Forelimb muscle (tissue), 1 donor: Measurements from ENCODE around the gene TMEM181. TPM values are rescaled to one million over a fixed set of nuclear protein-coding genes. Genes with fewer than 3 reads are reported as not detected.
A peak's percentile ranks its signal among the peaks of the same experiment; 100 is the strongest.
"Not testable (repeated sequence)": the region's sequence is repeated elsewhere in the genome, so short reads cannot be mapped to it uniquely, and the experiment has no call there.

Source experiments
- DNase-seq: peaks from one replicate; pipeline ENCODE4 v3.0.0-alpha.2; 2013; ENCODE audit warnings: low read depth
- polyA plus RNA-seq: library from polyadenylated mRNA; unstranded; fragments of 120-200 nt; gene quantifications from one replicate; pipeline ENCODE4 v1.2.1, GENCODE V29; 2013; ENCODE audit not compliant: insufficient read length

Gene TMEM181
- polyA plus RNA-seq, 1 donor, result 16.1 TPM

GRCh38 chr6:158638324-158638854, 78.5 kb downstream of the TMEM181 start:
- DNase-seq, result no peak

GRCh38 chr6:158639056-158639455, 79.2 kb downstream of the TMEM181 start:
- no peak for DNase-seq

- no peak for DNase-seq
Measured at GRCh38 chr6:158640519-158640918, 80.6 kb downstream of the TMEM181 start.

- DNase-seq, result no peak
Measured at GRCh38 chr6:158642097-158642601, 82.3 kb downstream of the TMEM181 start.

GRCh38 chr6:158643836-158644230, 83.9 kb downstream of the TMEM181 start:
- DNase-seq, result no peak

GRCh38 chr6:158644231-158645063, 84.6 kb downstream of the TMEM181 start, which contains the start of gene DYNLT1:
TSS of gene DYNLT1 (minus strand) at chr6:158644743. CDS start at chr6:158644708, 35 bp downstream.
- peak; percentile 67 for DNase-seq

GRCh38 chr6:158645064-158646022, 85.5 kb downstream of the TMEM181 start:
- DNase-seq, result no peak

- no peak for DNase-seq
Measured at GRCh38 chr6:158646023-158646910, 86.4 kb downstream of the TMEM181 start.

- no peak for DNase-seq
Measured at GRCh38 chr6:158647501-158647900, 87.6 kb downstream of the TMEM181 start.

- no peak for DNase-seq
Measured at GRCh38 chr6:158648682-158649131, 88.8 kb downstream of the TMEM181 start.

- DNase-seq, result no peak
Measured at GRCh38 chr6:158649289-158650143, 89.6 kb downstream of the TMEM181 start, which contains the start of gene SYTL3. TSS of gene SYTL3 (plus strand) at chr6:158650054. CDS start at chr6:158663269, 13,215 bp downstream.

- DNase-seq, result not testable (repeated sequence)
Measured at GRCh38 chr6:158651981-158652737, 92.3 kb downstream of the TMEM181 start.

GRCh38 chr6:158653577-158654354, 93.9 kb downstream of the TMEM181 start:
- DNase-seq, result no peak

- DNase-seq, result no peak
Measured at GRCh38 chr6:158654498-158654897, 94.6 kb downstream of the TMEM181 start.

GRCh38 chr6:158654960-158655489, 95.1 kb downstream of the TMEM181 start:
- no peak for DNase-seq

GRCh38 chr6:158655569-158656450, 95.9 kb downstream of the TMEM181 start:
- DNase-seq, result no peak

- DNase-seq, result not testable (repeated sequence)
Measured at GRCh38 chr6:158656986-158657385, 97.1 kb downstream of the TMEM181 start.
